OCI-M2 (cell line): ENCODE results near the gene LMTK2.

Experiments
- DNase-seq: peaks from one replicate; lab custom pipeline; 2025; ENCODE audit not compliant: unreplicated experiment; lab: John Stamatoyannopoulos, UW

The LMTK2 gene

GRCh38 chr7:98106647-98107312 lies at the start of gene LMTK2:
Gene LMTK2 (plus strand): TSS chr7:98106862. CDS start chr7:98107178, 316 bp downstream.
- DNase-seq, result peak; percentile 83

GRCh38 chr7:98057157-98057556 lies 49.5 kb upstream of the LMTK2 start:
- no peak for DNase-seq

GRCh38 chr7:98058186-98058585 lies 48.5 kb upstream of the LMTK2 start:
- no peak for DNase-seq

- DNase-seq, result no peak
These were observed 42.4 kb upstream of the LMTK2 start for GRCh38 chr7:98064233-98064632.

GRCh38 chr7:98066208-98066607 lies 40.5 kb upstream of the LMTK2 start:
- no peak for DNase-seq

- no peak for DNase-seq
These were observed 39.6 kb upstream of the LMTK2 start for GRCh38 chr7:98066934-98067507.

- DNase-seq, result no peak
These were observed 33.6 kb upstream of the LMTK2 start for GRCh38 chr7:98073047-98073446.

- no peak for DNase-seq
These were observed 30.9 kb upstream of the LMTK2 start for GRCh38 chr7:98075801-98076200.

GRCh38 chr7:98077762-98078161 lies 28.9 kb upstream of the LMTK2 start:
- DNase-seq, result no peak

- DNase-seq, result no peak
These were observed 28.3 kb upstream of the LMTK2 start for GRCh38 chr7:98078197-98078870.

- no peak for DNase-seq
These were observed 26.6 kb upstream of the LMTK2 start for GRCh38 chr7:98079891-98080648.

- no peak for DNase-seq
These were observed 25.3 kb upstream of the LMTK2 start for GRCh38 chr7:98081319-98081718.

- DNase-seq, result no peak
These were observed 22.0 kb upstream of the LMTK2 start for GRCh38 chr7:98084631-98085030.

- DNase-seq, result no peak
These were observed 21.0 kb upstream of the LMTK2 start for GRCh38 chr7:98085674-98086073.

GRCh38 chr7:98086281-98086718 lies 20.4 kb upstream of the LMTK2 start:
- no peak for DNase-seq

- no peak for DNase-seq
These were observed 18.6 kb upstream of the LMTK2 start for GRCh38 chr7:98088109-98088508.

GRCh38 chr7:98090116-98090515 lies 16.5 kb upstream of the LMTK2 start:
- DNase-seq, result no peak

GRCh38 chr7:98091061-98091460 lies 15.6 kb upstream of the LMTK2 start:
- no peak for DNase-seq

- DNase-seq, result no peak
These were observed 15.1 kb upstream of the LMTK2 start for GRCh38 chr7:98091523-98091922.

GRCh38 chr7:98097042-98097645 lies 9.5 kb upstream of the LMTK2 start:
- no peak for DNase-seq

- DNase-seq, result no peak
These were observed 6.6 kb upstream of the LMTK2 start for GRCh38 chr7:98100088-98100487.
